Activated CD8-positive, alpha-beta memory T cell treated with anti-CD3 and anti-CD28 coated beads for 1 hour (primary cell): ENCODE measurements around the gene ABLIM1.

Source experiments
- DNase-seq, 2 donors: peaks; one replicate each; pipeline ENCODE4 v3.0.0-alpha.2; 2020; ENCODE audit warnings: low read depth in 1 of 2; ENCODE audit errors: extremely low read depth in 1 of 2

Gene ABLIM1

DNA sequence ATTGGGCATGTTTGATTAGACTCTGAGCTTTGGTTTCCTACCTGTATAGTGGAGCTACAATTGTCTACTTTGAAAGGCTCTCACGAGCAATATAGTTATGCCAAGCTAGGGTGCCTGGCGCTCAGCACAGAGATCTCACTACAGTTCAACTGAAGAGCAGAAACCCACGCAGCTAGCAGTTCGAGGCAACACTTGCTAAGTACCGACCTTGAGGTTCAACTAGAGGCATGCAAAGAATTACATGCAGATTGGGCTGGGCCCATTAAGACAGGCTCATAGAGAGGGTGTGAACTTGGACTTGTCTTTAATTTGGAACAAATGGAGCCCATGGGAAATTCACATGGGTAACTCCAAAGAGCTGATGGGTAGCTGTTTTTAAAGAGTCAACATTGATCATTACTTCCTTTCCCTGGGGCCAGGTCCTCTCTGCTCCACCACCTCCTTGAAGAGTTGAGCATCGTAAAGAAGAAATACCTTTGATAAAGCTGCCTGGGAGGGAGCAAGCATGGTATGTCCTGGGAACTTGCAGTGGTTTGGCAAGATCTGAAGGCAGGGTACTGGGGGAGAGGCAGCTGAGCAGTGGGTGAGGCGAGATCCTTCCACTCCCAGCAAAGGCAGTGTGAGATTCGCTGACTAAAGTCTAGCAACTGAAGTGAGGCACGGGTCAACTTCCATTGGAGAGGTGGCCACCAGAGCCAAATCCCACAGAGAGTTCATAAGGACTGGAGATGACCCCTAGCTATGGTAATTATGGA, 228.3 kb downstream of the ABLIM1 start:
- DNase-seq = no peak

DNA sequence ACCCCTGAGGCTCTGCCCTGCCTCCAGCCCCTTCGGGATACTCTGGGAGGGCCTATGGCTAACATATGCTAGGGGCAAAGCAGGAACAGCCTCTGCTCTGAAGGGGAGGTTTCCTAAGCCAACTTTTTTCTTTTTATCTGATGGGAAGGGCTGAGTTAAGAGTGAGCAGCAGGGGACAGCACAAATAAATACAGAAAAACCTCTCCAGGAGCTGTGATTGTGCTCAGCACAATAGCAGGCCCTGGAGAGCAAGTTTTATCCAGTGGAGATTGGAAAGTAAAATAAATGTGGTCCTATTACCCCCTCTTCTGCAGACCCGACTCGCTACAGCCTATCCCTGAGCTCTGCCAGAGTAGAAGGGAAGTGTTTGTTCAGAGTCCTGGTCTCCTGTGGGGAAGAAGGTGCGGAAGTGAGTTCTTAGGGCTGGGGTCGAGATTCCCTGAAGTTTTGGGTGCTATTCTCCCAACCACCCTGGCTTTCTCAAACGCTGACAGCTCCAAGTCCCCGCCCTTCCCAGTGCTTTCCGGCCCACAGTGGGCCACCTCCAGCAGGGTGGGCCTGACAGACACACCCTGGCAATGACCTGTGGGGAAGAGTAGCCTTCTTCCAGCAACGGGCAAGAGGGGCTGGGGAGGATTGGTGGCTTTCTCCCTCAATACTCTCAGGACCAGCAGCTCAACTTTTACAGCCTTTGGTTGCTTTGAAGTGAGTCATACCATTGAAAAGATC, 230.8 kb downstream of the ABLIM1 start:
- DNase-seq = no peak

DNA sequence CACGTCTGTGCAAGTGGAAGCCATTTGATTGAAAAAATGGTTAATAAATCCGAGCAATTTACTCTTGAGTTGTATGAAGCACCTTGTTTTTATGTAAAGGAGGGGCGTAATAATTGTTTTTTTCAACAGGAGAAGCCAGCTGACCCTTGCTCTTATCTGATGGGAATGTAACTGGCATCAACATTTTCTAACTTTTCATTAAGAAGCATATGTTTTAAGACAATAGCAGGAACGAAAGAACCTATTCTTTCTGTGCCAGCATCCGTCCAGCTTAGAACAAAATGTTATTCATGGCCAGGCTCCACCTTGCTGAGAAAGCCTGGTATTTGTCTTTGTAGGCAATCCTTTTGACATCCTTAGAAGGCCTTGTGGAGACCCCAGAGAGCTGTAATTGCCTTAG, 231.6 kb downstream of the ABLIM1 start:
- no peak for DNase-seq

DNA sequence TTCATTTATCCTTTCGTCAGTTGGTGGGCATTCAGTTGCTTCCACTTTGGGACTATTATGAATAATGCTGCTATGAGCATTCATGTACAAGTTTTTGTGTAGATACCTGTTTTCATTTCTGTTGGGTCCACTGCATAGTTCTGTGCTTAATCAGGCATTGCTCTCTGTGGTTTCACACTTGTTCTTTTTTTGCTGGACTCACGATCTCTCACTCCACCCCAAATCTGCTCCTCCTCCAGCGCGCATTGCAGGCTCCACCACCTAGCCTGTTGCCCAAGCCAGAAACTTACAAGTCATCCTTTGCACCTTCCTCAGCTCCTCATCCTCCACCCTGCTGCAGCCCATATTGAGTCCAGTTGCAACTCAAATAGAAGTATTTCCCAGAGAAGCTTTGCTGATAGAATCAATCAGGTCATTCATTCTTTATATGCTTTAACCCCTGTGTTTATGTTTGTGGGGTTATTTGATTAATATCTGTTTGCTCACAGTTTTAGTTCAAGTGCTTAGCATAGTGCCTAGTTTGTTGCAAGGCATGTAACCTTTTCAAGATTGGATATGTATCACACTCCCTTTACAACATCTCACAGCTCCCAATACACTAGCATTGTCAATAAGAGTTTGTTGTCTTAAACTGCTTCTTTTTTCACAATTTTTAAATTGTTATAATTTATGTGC, 237.1 kb downstream of the ABLIM1 start:
- DNase-seq = no peak

DNA sequence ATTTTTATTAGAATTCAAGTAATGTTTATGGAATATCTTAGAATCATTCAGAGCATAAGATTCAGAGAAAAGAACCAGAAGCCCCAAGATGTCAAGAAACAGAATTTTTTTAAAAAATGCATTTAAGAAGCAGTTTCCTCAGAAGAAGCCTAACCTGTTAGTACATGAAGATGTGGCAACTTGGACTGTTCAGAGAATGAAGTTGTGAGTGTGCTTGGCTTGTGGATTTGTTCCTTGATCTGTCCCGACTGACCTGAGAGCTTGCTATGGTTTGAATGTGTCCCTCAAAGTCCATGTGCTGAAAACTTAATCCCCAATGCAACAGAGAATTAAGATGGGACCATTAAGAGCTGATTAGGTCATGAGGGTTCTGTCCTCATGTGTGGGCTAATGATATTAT, 240.0 kb downstream of the ABLIM1 start:
- no peak for DNase-seq

DNA sequence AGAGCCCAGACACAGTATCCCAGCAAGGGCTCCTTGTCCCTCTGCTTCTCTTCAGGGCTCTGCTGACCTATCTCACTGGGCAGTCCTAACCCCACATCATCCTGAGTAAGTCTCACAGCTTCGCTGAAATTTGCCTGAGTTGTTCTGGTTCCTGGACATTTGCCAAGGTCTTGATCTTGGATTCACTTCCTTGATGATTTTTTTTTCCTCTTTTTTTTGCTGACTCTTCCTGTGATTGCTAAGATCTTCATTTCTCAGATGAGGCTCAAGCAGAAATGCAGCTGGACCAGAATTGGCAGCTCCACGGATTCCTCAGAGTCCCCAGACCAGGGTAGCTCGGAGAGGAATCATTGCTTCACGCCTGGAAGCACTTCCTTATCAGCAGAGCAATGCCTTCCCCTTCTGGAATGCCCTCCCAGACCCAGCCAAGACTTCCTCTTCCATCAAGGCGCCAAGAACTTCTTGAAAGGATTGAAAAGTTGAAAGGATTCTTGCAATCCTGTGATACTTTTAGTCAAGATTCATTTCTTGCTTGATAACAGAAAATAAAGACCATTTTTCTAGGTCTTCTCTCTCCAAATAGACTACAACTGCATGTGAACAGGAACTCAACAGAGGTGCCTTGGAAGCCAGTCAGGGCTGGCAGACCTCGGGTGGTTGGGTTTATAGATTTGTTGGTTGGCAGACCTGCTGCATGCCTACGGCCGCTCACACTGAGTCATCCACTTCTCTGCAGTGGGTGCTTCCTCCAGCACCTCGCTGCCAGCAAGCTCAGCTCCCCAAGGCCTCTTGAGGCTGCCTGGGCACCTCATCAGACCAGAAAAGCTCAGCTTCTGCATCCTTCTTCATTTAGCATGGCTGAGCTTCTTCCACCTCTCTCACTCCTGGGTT, 244.9 kb downstream of the ABLIM1 start:
- no peak for DNase-seq

DNA sequence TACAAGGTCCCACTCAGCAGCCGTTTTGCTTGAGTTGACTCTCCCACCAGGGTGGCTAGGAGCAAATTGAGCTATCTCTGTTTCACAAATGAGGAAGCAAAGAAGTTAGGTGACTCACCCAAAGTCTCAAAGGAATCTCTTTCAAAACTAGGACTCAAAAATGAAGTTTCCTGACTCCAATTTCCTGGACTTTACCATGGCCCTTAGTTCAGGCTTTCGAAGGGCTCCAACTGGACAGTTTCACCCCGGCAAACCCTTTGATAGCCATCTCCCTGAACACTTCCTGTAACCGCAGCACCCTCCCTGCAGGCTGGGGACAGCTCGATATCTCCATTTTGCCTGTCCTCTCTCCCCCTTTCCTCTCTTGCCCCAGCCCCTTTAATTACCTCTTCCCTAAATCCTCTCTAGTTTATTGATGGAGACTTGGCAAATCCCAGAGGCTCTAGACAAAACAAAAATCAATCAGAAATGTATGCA, 249.1 kb downstream of the ABLIM1 start:
- no peak for DNase-seq

DNA sequence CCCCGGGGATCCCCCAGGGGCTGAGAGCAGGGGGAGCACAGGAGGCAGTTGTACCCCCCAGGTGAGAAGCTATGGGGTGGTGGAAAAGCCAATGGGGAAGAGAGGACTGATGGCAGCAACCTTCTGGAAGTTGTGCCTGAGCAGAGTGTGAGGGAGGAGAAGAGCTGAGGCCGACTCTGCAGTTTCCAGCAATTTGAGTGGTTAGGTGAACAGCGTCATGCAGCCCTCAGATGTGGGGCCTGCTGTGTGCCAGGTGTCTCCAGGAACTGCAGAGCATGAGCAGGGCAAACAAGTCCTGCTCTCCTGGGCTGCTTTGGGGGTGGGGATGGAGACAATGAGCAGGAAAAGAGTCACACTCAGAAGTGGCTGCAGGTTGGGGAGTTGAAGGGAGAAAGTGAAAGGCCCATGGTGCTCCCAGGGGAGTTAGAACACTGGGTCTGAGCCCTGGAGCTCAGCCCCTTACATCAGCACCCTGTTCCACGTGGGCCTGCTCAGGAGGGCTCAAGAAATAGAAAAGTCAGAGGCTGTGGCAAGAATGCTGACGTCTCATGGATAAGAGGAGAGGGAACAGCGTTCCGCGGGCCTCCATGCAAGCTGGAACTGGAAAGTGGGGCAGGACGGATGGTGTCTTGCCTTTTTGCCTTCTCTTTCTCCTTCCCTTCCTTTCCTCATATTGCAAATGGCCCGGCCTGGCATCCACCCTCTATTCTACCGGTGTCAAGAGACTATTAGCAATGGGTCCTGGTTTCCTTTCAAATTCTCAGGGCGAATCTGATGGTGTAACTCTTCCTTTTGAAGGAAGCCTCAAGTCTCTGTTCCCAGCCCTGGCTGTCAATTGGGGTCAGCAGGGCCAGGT, 249.7 kb downstream of the ABLIM1 start:
- no peak for DNase-seq

DNA sequence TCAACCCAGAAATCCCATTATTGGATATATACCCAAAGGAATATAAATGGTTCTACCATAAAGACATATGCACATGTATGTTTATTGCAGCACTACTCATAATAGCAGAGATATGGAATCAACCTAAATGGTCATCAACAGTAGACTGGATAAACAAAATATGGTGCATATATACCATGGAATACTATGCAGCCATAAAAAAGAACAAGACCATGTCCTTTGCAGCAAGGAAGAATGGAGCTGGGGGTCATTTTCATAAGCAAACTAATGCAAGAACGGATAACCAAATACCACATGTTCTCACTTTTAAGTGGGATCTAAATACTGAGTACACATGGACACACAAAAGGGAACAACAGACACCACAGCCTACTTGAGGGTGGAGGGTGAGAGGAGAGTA, 251.6 kb downstream of the ABLIM1 start:
- no peak for DNase-seq

DNA sequence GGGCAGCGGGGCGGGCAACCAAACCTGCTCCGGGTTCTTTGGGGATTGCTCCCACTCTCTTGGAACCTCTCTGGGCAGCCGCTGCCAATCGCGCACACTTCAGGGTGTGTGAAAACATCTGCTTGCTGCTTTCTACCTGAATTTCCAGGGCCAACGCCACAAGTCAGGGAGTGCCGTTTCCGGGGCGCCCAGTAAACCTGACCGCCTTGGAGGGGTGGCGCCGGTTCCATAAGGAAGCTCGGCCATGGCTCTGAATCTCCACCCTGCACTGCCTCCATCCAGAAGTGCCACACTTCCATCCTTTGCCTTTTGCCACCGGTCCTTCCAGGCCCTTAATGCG, 253.1 kb downstream of the ABLIM1 start:
- no peak for DNase-seq

DNA sequence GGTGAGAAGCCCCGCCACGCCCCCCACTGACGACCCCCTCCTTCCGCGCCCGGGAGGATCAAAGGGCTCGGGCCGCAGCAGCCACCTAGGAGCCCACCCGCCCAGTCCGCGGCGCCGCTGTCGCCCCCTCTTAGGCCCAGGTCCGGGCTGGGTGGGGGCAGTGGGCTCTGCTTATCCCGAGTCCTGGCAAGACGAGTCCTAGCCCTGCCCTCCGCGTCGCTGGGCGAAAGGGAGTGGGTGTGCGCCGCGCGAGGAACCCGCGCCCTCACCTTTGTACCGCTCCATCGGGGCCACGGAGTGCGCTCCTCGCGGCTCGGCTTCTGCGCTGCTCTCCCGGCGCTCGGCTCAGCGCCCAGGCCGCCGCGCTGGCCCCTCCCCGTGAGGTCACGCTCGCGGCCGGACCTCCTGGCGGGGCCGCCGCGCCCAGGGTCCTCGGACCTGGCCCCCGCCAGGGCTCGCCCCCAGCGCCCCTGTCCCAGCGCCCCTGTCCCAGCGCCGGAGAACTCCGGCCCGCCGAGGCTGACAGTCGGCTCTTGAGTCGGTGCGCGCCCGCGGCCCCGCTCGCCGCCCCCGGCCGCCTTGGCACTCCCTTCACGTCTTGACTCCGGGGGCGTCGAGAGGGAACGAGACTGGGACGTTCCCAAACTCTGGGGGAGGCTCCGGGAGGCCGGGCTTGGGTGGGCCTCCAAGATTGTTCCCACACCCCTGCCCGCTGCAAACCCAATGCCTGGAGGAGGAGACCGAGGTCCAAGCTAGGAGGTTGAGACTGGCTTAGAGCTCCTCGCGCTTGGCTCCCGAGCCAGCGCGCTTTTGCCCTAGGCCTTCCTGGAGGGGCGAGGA, 253.7 kb downstream of the ABLIM1 start, which contains the start of gene AFAP1L2:
AFAP1L2 (minus strand) TSS at position 332 of the 840 bp plus-strand sequence; CDS start at position 285, 47 bp downstream.
- DNase-seq = no peak

DNA sequence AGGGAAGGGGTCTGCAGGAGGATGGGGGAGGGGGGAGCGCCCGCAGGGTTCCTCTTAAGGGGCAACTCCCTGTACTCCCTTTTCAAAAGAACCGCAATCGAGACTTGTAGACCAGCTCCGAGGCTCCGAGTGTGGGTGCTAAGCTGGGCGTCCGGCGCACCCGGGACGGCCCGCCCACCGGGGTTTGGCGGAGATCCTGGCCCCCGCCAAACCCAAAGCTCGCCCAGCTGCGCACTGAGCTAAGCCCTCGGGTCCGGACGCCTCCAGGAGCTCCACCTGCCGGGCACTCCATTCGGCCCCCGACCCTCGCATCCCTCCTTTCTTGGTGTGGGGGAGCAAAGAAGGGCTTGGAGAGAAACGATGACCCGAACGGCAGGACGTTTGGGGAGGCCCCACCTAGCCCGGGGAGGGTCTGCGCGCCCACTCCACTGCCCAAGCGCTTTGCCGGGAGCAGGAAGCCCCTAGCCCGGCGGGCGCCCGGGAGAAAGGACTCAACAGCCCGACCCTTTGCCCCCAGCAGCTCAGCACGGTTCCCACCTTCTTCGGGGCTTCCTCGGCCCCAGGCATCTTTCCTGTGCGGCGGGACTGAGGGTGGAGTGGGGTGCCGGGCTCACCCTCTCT, 254.4 kb downstream of the ABLIM1 start:
- no peak for DNase-seq

DNA sequence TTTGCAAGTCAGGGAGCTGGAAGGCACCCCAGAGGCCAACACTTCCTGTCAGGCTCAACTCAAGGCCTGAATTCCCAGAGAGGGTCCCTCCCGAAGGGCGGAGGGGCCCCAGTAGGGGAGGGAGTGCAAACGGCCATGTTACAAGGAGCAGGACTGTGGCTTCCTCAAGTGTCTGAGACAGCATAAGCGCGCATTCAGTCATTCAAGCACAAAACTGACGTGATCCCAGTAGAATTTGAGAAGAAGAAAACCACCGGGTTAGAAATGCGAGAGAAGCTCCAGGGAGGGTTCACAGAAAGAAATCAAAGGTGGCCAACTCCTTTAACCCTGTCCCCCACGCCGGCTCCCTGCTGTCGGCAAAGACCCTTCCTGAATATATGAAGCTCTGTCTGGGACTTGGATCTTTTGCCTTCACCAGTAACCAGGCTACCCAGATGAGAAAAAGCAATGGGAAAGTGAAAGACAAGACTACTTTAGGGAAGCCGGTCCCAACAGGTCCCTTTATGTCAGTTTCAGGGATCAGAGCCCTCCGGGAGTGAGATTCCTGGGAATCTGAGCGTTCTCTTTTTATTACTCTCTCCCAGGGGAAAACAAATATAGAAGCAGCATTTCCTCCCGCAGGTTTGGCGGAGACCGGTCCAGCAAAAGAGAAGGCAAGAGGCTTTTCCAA, 255.1 kb downstream of the ABLIM1 start:
- no peak for DNase-seq

DNA sequence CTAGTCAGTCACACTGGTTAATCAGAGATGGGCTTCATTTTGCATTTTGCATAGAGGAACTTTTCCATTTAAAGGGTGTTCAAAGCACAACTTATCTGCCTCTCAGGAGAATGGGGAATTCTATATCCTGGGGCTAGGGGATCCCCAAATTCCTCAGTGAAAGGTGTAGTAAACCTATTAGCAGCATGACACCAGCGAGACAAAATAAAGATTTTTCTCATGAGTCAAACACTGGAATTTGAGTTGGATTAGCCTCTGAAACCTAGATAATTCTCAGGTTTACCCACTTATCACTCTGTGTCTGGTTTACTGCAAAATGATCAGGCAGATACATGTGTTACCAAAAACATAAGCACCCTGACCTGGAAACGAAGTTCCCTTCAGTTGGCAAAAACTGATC, 255.8 kb downstream of the ABLIM1 start:
- no peak for DNase-seq

DNA sequence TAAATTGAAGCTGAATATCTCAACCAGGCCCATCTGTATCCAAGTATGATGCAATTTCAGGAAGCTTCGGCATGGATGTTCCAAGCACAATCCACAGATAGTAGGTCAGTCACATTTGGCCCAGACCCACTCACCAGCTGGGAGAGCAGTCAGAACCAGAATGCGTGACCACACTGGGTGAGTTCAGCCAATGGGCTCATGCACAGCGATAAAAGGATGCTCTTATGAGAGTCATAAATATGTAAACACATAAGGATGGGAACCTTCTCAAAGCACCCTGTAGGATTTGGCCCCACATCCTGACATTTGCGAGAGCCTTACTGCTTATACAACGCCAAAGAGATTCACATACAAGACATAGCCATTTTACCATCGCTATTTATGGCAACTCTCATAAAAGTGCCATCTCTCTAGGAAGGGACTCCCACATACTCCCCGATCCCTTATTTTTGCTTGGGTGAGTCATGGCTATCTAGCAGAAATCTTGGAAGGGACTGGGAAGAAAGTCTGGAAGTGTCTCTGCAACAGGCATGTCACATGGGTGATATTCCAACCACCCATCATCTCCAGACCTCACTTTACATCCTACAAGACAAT, 256.8 kb downstream of the ABLIM1 start:
- no peak for DNase-seq

DNA sequence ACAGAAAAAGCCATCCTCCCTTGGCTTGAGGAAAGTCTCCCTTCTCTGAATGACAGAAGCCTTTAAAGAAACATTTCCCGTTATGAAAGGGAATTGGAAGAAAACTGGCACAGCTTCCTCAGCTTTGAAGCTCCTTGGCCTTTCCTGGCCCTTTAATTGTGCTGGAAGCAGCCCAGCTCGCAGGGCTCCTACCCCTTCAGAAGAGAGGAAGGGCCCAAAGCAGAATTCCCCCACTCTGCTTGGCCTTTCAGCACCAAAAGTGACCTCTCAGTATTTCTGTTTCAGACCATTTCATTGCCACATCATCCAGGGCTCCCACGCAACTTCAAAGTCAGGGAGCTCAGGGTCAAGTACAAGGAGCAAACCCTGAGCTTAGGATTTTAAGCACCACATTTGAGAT, 258.0 kb downstream of the ABLIM1 start:
- no peak for DNase-seq

DNA sequence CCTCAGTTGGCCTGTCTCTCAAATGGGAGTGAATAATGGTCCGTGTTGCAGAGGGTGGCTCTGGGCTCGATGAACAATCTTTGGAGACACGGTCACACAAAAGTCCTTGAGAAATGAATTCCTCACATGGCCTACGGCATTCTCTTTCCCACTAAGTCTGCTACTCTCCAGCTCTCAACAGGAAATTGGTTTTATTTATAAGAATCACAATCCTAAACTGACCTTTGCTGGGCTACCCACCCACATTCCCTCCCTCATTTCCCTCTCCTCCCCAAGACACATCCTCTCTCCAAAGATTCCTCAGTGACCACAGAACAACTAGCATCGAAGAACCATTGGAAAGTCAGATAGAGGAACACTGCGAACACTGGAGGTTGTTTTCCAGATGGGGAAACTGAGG, 258.5 kb downstream of the ABLIM1 start:
- no peak for DNase-seq
